SKM-1 treated with dmso at 0.1 percent for 144 hours (cell line): ENCODE data around the gene MNS1.
A peak's percentile ranks its signal among the peaks of the same experiment; 100 is the strongest.
"Not testable (repeated sequence)": the region's sequence is repeated elsewhere in the genome, so short reads cannot be mapped to it uniquely, and the experiment has no call there.

Source experiments
- DNase-seq: peaks from one replicate; lab custom pipeline; 2025; ENCODE audit not compliant: unreplicated experiment; lab: John Stamatoyannopoulos, UW

The MNS1 gene

DNA sequence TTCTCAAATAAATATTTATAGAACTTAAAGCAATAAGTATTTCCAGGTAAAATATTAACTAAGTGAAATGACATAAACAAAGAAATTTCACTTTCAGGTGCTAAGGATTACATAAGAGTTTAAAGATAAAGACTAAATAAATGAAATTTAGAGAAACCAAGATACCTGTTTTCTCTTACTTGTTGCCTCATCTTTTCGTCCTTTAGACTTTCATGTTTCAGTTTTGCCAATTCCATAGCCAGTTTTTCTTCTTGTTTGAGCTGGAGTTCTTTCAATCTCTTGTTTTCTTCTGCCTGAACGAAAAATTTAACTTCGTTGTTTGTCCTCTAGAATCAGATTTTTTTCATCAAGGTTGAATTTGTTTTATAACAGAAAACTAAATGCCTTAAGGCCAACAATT, 8.7 kb downstream of the MNS1 start:
- DNase-seq = no peak

DNA sequence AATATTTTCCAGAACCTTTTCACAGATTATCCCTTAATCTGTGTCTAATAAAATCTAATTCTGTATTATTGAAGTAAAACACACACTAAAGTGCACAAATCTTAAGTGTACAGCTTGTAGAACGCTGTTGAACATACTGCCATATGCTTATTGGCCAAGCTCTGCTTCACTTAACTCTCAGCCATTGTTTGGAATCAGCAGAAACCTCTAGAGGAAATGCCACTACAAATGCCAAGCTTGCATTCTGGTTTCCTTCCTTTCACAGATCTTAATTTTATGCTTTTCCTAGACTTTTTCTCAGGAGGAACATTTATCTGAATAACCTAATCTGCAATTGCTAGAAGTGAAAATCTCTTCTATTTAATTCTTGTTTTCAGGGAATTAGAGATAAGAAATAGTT, 10.1 kb downstream of the MNS1 start:
- DNase-seq = no peak

DNA sequence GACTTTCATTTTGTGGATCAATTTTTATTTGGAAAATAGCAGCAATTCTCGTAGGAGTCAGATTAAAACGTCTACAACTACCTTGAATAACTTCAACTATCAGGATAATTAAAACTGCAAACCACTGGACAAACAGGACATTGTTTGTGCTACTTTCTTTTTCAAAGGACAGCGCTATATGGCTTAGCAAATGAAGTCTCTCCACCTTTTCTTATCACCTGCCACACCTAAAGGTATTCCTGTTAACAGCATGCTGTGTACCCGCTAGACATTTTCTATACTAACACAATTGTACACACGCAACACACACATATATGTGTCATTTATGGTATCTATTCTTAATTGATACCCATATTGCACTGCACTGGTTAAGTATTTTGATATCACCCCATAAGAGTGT, 19.2 kb downstream of the MNS1 start:
- DNase-seq = no peak

DNA sequence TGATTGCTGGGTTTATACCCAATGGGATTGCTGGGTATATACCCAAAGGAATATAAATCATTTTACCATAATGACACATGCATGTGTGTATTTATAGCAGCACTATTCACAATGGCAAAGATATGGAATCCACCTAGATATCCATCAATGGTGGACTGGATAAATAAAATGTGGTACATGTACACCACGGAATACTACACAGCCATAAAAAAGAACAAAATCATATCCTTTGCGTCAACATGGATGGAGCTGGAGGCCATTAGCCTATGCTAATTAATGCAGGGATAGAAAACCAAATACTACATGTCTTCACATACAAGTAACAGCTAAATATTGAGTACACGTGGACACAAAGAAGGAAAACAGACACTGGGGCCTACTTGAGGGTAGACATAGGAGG, 22.6 kb downstream of the MNS1 start:
- DNase-seq = no peak

DNA sequence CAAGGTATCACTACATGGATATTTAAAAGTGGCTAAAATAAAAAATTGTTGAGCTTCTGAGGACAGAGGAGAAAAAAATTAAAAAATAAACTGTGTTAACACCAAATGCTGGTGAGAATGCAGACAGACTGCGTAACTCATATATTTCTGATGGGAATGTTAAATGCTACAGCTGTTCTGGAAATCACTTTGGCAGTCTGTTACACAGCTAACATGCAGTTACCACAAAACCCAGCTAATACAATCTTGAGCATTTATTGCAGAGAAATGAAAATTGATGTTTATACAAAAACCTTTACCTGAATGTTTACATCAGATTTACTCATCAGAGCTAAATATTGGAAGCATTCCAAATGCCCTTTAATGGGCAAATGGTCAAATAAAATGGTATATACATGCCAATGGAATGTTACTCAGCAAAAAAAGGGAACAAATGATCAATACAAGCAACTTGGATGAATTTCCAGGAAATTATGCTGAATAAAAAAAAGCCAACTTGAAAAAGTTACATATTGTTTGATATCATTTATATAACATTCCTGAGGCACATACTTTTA, 24.6 kb downstream of the MNS1 start:
- DNase-seq = no peak

DNA sequence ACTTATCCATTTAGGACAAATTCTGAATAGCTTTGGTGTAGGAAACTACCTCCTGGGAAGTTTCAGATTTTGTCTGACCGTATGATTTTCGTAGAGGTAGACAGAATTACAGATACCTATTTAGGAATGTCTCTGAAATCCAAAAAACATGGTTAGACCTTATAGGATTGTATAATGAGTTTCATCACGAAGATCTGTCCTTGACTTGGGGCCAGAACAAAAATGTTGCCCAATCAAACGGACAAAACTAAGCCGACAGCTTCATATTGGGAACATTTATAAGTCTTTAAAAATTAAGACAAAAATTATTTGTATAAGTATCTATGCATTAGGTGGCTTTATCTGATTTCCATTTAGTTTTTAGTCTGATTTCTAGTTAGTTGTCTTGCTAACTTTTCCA, 32.6 kb downstream of the MNS1 start:
- DNase-seq = no peak

DNA sequence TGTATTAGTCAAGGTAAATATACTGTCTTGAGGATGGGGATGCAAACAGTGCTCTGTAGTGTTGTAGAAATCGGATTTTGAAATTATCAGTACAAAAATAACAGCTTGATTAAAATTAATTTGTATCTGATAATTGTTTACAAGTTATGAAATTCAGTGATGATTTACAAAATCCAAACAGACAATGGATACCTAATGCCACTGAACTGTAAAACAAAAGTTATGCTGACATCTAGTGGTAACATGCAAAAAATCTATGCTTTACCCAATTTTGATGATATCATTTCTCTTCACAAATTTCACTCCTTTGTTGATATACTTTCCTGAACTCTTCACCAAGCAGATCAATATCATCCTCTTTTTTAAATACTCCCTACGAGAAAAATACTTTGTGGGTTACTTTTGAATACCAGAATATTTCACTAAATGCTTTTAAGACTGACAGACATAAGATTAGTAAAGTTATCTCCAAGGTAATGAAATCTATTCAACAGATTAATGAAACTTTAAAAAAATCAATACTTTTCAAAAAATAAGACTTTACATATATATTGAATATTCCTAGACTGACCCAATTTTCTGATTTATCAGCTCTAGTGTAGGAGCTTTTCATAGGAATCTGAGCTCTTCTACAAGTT, 36.0 kb downstream of the MNS1 start:
- peak; percentile 57 for DNase-seq

DNA sequence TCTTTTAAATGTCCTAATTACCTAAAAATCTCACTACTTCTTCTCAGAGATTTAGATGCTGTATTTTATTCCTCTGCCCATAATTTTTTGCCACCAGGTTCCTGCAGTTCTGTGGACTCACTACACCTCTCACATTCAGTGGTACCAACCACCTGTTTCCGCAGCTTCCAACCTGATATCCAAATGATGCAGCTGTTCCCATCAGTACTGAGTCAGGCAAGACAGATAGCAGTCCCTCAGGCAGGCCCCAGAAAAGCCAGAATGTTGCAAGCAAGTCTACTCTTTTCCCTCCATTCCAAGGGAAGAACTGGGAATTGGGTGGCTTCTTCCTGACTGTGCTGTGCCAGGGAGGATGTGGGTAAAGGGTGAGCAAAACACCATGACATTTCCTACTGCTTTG, 39.0 kb downstream of the MNS1 start:
- no peak for DNase-seq

DNA sequence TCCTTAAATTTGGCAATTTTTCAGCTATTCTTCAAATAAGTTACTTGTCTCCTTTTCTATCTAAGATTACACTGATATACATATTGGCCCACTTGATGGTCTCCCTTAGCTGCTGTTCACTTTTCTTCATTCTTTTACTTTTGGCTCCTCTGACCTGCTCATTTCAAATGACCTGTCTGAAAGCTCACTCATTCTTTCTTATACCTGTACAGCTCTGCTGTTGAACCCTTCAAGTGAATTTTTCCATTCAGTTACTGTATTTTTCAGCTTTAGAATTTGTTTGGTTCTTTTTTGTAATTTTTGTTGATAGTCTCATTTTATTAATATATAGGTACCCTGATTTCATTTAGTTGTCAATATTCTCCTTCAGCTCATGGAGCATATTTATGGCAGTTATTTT, 39.7 kb downstream of the MNS1 start:
- DNase-seq = no peak

DNA sequence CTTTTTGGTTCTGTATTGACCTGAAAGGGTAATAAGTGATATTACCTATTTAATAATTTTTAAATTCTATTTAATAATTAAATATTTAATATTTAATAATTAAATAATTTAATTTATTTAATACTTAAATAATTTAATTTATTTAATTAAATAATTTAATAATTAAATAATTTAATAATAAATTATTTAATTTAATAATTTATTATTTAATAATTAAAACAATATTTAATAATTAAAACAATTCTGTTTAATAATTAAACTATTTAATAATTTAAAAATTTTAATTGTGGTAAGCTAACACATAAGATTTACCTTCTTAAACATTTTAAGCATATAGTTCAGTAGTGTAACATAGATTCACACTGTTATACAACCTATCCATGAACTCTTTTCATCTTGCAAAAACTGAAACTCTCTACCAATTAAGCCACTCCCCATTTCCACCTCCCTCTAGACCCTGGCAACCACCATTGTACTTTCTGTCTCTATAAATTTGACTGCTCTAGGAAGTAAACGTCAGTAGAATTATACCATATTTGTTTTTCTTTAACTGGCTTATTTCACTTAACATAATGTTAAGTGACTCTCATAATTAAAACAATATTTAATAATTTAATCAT, 51.7 kb downstream of the MNS1 start:
- not testable (repeated sequence) for DNase-seq

DNA sequence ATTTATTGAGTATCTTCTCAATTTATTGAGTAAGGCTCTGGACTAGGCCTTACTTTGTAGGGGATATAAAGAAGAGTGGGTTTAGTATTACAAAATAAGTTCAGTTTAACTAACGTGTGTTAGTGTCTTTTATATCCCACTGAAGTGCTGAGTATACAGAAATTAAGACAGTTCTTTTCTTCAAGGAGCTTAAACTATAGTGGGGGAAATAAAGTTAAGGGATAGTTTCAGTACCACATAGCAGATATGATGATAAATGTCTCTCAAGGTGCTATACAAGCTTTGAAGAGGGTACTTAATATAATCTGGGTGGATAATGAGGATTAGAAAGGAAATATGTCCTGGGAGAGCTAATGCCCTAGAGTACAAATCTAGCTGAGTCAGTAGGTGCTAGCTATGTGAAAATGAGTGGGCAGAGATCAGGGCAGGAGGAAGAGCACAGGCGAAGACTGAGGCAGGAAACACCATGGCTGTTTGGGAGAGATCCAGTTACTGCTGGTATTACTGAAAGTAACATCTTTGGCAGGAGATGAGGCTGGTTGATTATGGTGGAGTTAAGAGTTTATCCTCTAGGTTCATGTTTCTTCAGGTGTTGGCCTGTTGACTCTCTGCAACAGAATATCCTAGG, 53.7 kb downstream of the MNS1 start:
- no peak for DNase-seq

DNA sequence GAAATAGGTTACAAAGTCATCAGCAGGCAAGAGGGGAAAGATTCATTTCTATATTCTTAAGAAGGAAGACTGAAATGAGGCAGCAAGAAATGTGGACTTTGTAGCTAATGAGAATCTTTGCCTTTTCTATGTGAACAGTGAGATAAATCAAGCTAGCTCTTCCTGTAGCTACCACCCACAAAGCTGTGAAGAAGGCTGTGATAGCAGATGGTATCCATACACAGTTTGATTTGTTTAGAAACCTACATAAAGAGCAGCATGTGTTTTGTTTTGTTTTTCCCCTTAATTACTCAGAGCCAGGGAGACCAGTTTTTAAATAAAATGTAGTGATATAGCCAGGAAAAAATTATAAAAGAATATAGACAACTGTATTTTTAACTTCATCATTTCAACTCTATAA, 54.2 kb downstream of the MNS1 start:
- DNase-seq = no peak

DNA sequence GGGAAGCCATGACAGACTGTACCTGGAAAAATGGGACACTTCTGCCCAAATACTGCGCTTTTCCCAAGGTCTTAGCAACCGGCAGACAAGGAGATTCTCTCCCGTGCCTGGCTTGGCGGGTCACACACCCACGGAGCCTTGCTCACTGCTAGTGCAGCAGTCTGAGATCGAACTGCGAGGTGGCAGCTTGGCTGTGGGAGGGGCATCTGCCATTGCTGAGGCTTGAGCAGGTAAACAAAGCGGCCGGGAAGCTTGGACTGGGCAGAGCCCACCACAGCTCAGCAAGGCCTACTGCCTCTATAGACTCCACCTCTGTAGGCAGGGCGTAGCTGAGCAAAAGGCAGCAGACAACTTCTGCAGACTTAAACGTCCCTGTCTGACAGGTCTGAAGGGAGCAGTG, 65.7 kb downstream of the MNS1 start:
- DNase-seq = not testable (repeated sequence)

DNA sequence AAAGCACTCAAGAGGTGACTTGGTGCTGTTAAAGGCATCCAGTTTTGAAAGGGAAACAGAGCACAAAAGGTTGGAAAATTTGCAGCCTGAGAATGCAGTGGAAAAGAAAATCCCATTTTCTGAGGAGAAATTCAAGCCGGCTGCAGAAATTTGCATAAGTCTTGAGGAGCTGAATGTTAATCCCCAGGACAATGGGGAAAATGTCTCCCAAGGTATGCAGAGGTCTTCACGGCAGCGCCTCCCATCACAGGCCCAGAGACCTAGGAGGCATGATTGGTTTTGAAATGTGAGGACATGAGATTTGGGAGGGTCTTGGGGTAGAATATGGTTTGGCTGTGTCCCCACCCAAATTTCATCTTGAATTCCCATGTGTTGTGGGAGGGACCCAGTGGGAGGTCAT, 67.6 kb downstream of the MNS1 start:
- not testable (repeated sequence) for DNase-seq

DNA sequence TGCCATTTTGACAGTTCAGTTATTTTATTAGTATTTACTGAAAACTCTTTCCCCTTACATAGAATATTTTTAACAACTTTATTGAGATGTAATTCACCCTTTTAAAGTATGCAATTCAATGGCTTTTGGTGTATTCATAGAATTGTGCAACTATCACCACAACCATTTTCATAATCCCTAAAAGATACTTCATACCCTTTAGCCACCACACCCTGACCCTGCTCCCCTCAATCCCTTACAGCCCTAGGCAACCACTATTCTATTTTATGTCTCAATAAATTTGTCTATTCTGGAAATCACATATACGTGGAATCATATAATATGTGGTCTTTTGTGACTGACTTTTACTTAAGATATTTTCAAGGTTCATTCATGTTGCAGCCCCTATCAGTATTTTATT, 70.0 kb downstream of the MNS1 start:
- DNase-seq = no peak

DNA sequence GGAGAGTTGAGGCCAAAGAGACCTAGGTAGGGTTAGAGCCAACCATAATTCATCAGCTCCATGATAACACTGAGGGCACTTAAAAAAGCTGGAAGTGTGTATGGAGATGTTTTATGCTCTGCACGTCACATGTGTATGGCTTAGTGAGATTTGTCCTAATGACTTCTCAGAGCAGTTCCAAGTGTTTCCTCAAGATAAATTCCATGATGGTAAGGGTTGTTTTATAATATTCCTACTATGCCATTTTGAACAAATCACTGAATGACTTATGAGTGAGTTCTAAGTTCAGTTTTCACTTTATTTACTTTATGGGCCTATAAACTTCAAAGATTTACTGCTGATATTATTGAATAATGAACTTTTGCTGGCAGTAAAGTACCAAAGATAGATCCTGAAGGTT, 71.7 kb downstream of the MNS1 start:
- DNase-seq = no peak

DNA sequence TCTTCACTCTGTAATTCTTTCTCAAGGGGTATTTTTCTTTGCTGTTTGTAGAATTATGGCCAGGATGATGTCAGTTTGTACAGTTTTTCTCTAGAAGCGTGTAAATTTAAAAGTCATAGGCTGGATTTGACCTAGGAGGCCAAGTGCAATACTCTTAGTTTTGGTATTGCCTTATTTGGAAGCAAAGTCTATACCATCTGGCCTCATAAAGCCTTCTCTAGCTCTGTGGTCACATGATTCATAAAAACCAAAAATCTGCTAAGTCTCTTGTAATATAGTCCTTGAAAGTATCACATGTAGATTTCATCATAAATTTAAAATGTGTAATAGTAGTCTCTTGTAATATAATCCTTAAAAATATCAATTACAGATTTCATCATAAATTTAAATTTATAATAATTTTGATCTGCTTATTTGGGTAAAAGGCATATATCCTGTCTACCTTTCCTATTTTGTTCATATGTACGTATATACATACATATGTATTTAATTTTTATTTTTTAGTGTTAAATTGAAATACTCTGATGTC, 74.1 kb downstream of the MNS1 start:
- DNase-seq = no peak

DNA sequence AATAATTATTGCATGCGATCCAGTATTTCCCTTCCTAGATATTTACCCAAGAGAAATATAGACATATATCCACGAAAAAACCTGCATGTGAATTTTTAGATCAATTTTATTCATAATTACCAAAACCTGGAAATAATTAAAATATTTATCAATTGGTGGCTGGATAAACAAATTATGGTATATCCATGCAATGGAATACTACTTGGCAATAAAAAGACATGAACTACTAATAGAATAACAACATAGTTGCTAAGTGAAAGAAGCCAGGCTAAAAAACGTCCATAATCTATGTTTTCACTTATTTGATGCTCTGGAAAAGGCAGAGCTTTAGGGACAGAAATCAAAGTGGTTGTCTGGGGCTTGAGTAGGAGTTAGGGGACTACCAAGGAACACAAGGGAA, 79.0 kb downstream of the MNS1 start:
- DNase-seq = no peak

DNA sequence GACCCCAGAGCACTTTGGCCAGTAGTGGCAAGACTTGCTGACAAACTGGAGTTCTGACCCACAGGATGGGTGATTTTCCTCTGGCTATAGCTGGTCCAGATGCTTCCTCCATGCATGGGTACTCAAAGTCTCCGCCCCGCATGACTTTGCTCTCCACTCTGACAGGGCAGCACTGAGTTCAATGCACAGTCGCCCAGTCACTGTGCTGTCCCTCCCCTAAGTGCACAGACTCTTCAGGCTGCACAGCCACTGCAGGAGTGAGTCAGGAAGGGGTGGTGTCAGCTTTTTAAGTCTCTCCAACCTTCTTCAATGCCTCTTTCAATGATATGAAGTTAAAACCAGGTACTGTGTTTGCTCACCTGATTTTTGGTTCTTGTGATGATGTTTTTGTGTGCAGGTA, 81.9 kb downstream of the MNS1 start:
- DNase-seq = no peak
